ENCODE measurements around the gene ROR1. TPM values are rescaled to one million over a fixed set of nuclear protein-coding genes. Genes with fewer than 3 reads are reported as not detected.
A peak's percentile ranks its signal among the peaks of the same experiment; 100 is the strongest.

ROR1 gene
- polyA plus RNA-seq, 1 of the 3 experiments (the other 2 are of a cell fraction) = 4.0 TPM

DNA sequence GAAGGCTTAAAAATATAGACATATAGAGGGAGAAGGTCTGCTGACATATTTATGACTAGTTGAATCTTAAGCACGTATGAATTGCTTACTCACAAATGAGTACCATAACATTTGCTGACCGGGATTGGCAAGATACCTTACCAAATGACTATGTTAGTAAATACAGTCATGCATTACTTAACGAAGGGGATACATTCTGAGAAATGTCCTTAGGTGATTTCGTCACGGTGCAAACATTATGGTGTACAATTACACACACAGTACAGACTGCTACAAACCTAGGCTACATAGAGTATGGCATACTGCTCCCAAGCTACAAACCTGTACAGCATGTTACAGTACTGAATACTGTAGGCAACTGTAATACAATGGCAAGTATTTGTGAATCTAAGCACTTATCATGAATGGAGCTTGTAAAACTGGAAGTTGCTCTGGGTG, 410.2 kb downstream of the ROR1 start:
- Histone ChIP-seq H2AFZ (ENCODE audit: low read depth) (no peak overlapping the region), H3F3A (replicated peaks; ENCODE audit: insufficient read depth) (no peaks in the 10 kb centered on the region), H3K36me3 (replicated peaks in 1 of 2; ENCODE audit: control insufficient read depth in 1 of 2, insufficient read depth in 2 of 2, low read length in 1 of 2) (peaks cover 4 to 8% of the 10 kb centered on the region in 2 experiments), H3K9ac (no peak overlapping the region), H3K9me2 (peaks cover 4% of the 10 kb centered on the region; the same call in 1 of the 2 replicates), H3K27me3 (ENCODE audit: insufficient read depth) (no peaks in the 10 kb centered on the region), H3K79me2 (ENCODE audit: insufficient read depth) (no peaks in the 10 kb centered on the region), H4K20me1 (ENCODE audit: insufficient read depth) (no peaks in the 10 kb centered on the region), H3K4me3 (ENCODE audit: low read depth in 2 of 2, low read length in 1 of 2) (no peak overlapping the region), H3K9me3 (no peaks in the 10 kb centered on the region), H3K4me1 (ENCODE audit: control insufficient read depth in 1 of 2, insufficient read depth in 2 of 2, low read depth in 1 of 2, low read length in 1 of 2) (peaks cover 0 to 11% of the 10 kb centered on the region in 2 experiments; a peak in 3 of 4 replicates), H3K4me2 (no peak overlapping the region), H3K27ac (ENCODE audit: low read depth in 2 of 2, low read length in 1 of 2) (peak overlapping the region in 1 of 2 experiments; percentile 91; a peak in 2 of 4 replicates)
- DNase-seq = no peak
- WGBS (ENCODE audit: low lambda C conversion rate) = 85% methylated on average over 5 of the region's 5 CpGs
- ChIA-PET POLR2A (interaction anchor here (0.6 to 1.9 kb wide), 2 partner anchors 11 to 1359 kb away, joined by 6 to 11 read pairs; no protein-coding TSS in a partner anchor), CTCF (interaction anchor here (0.8 to 2.0 kb wide), 8 partner anchors 10 to 543 kb away, joined by 3 to 8 read pairs (median 4); no protein-coding TSS in a partner anchor)
- TF ChIP-seq RCOR1 (IDR thresholded peaks at IDR 0.05; ENCODE audit: low read length) (no peak), JUND (IDR thresholded peaks at IDR 0.05) (no peak), MXI1 (IDR thresholded peaks at IDR 0.05; ENCODE audit: low read depth, low read length) (no peak), SIN3A (IDR thresholded peaks at IDR 0.05; ENCODE audit: borderline replicate concordance, low read depth, low read length) (no peak), ELF1 (IDR thresholded peaks at IDR 0.05) (no peak), CHD2 (IDR thresholded peaks at IDR 0.05; ENCODE audit: low read length, partially characterized antibody) (no peak), RAD21 (IDR thresholded peaks at IDR 0.05; ENCODE audit: low read length) (no peak), EZH2phosphoT487 (IDR thresholded peaks at IDR 0.05; ENCODE audit: borderline replicate concordance, low read depth) (no peak), NRF1 (IDR thresholded peaks at IDR 0.05; ENCODE audit: low read depth, low read length) (no peak), SMC3 (IDR thresholded peaks at IDR 0.05; ENCODE audit: low read depth, low read length) (no peak), RFX5 (IDR thresholded peaks at IDR 0.05; ENCODE audit: low read length) (no peak), GATA2 (CRISPR knock-in tag; IDR thresholded peaks at IDR 0.05) (no peak), TEAD4 (IDR thresholded peaks at IDR 0.05; ENCODE audit: borderline replicate concordance, insufficient read depth) (no peak), MEF2A (IDR thresholded peaks at IDR 0.05; ENCODE audit: borderline replicate concordance, low read depth) (no peak)
- TF ChIP-seq, protein P1, sequence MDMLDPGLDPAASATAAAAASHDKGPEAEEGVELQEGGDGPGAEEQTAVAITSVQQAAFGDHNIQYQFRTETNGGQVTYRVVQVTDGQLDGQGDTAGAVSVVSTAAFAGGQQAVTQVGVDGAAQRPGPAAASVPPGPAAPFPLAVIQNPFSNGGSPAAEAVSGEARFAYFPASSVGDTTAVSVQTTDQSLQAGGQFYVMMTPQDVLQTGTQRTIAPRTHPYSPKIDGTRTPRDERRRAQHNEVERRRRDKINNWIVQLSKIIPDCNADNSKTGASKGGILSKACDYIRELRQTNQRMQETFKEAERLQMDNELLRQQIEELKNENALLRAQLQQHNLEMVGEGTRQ (IDR thresholded peaks at IDR 0.05; ENCODE audit: borderline replicate concordance, low read depth, low read length) = no peak
- TF ChIP-seq, protein P2, sequence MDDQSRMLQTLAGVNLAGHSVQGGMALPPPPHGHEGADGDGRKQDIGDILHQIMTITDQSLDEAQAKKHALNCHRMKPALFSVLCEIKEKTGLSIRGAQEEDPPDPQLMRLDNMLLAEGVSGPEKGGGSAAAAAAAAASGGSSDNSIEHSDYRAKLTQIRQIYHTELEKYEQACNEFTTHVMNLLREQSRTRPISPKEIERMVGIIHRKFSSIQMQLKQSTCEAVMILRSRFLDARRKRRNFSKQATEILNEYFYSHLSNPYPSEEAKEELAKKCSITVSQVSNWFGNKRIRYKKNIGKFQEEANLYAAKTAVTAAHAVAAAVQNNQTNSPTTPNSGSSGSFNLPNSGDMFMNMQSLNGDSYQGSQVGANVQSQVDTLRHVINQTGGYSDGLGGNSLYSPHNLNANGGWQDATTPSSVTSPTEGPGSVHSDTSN (IDR thresholded peaks at IDR 0.05) = no peak
- TF ChIP-seq, protein P3, sequence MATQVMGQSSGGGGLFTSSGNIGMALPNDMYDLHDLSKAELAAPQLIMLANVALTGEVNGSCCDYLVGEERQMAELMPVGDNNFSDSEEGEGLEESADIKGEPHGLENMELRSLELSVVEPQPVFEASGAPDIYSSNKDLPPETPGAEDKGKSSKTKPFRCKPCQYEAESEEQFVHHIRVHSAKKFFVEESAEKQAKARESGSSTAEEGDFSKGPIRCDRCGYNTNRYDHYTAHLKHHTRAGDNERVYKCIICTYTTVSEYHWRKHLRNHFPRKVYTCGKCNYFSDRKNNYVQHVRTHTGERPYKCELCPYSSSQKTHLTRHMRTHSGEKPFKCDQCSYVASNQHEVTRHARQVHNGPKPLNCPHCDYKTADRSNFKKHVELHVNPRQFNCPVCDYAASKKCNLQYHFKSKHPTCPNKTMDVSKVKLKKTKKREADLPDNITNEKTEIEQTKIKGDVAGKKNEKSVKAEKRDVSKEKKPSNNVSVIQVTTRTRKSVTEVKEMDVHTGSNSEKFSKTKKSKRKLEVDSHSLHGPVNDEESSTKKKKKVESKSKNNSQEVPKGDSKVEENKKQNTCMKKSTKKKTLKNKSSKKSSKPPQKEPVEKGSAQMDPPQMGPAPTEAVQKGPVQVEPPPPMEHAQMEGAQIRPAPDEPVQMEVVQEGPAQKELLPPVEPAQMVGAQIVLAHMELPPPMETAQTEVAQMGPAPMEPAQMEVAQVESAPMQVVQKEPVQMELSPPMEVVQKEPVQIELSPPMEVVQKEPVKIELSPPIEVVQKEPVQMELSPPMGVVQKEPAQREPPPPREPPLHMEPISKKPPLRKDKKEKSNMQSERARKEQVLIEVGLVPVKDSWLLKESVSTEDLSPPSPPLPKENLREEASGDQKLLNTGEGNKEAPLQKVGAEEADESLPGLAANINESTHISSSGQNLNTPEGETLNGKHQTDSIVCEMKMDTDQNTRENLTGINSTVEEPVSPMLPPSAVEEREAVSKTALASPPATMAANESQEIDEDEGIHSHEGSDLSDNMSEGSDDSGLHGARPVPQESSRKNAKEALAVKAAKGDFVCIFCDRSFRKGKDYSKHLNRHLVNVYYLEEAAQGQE (IDR thresholded peaks at IDR 0.05; ENCODE audit: low read depth, low read length) = no peak
- TF ChIP-seq, protein P4, sequence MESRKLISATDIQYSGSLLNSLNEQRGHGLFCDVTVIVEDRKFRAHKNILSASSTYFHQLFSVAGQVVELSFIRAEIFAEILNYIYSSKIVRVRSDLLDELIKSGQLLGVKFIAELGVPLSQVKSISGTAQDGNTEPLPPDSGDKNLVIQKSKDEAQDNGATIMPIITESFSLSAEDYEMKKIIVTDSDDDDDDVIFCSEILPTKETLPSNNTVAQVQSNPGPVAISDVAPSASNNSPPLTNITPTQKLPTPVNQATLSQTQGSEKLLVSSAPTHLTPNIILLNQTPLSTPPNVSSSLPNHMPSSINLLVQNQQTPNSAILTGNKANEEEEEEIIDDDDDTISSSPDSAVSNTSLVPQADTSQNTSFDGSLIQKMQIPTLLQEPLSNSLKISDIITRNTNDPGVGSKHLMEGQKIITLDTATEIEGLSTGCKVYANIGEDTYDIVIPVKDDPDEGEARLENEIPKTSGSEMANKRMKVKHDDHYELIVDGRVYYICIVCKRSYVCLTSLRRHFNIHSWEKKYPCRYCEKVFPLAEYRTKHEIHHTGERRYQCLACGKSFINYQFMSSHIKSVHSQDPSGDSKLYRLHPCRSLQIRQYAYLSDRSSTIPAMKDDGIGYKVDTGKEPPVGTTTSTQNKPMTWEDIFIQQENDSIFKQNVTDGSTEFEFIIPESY (IDR thresholded peaks at IDR 0.05; ENCODE audit: borderline replicate concordance, low read depth) = no peak
- TF ChIP-seq, protein P5, sequence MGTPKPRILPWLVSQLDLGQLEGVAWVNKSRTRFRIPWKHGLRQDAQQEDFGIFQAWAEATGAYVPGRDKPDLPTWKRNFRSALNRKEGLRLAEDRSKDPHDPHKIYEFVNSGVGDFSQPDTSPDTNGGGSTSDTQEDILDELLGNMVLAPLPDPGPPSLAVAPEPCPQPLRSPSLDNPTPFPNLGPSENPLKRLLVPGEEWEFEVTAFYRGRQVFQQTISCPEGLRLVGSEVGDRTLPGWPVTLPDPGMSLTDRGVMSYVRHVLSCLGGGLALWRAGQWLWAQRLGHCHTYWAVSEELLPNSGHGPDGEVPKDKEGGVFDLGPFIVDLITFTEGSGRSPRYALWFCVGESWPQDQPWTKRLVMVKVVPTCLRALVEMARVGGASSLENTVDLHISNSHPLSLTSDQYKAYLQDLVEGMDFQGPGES (IDR thresholded peaks at IDR 0.05; ENCODE audit: low read depth, low read length) = no peak
